ENCODE measurements around the gene DCAF15.
A peak's percentile ranks its signal among the peaks of the same experiment; 100 is the strongest.
"Not testable (repeated sequence)": the region's sequence is repeated elsewhere in the genome, so short reads cannot be mapped to it uniquely, and the experiment has no call there.

Gene DCAF15, protein sequence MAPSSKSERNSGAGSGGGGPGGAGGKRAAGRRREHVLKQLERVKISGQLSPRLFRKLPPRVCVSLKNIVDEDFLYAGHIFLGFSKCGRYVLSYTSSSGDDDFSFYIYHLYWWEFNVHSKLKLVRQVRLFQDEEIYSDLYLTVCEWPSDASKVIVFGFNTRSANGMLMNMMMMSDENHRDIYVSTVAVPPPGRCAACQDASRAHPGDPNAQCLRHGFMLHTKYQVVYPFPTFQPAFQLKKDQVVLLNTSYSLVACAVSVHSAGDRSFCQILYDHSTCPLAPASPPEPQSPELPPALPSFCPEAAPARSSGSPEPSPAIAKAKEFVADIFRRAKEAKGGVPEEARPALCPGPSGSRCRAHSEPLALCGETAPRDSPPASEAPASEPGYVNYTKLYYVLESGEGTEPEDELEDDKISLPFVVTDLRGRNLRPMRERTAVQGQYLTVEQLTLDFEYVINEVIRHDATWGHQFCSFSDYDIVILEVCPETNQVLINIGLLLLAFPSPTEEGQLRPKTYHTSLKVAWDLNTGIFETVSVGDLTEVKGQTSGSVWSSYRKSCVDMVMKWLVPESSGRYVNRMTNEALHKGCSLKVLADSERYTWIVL

DNA sequence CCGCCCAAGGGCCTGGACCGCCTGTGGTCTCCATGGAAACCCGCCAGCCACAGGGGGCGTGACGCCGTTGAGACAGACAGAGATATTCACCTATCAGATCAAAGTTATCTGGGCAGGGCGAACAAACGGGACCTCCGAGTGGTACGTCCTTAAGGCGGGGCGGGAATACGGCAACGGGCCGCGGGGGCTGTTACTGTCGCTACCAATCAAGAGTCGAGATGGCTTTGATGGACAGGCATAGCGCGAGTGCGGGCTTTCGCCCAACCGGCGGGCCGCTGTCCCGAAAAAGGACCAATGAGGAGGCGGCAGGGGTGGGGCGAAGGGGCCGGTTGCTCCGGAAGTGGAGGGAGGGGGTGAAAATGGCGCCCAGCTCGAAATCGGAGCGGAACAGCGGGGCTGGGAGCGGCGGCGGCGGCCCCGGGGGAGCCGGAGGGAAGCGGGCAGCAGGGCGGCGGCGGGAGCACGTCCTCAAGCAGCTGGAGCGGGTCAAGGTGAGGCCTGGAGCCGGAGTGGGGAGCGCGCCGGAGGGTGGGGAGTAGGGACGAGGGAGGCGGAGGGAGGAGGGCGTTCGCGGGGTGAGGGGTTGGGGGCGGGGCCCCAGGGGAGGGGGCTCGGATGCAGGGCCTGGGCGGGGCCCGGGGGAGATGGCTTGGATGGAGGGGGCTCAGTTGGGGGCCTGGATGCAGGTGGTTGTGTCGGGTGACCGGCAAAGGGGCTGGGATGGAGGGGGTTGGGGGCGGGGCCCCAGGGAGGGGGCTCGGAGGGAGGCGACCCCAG, at the start of gene DCAF15:
Gene DCAF15, plus strand, starts transcription at position 356 of the 777 bp plus-strand sequence. Its CDS starts 4 bp downstream, at position 360.
- peak; percentile 94 for FAIRE-seq

DNA sequence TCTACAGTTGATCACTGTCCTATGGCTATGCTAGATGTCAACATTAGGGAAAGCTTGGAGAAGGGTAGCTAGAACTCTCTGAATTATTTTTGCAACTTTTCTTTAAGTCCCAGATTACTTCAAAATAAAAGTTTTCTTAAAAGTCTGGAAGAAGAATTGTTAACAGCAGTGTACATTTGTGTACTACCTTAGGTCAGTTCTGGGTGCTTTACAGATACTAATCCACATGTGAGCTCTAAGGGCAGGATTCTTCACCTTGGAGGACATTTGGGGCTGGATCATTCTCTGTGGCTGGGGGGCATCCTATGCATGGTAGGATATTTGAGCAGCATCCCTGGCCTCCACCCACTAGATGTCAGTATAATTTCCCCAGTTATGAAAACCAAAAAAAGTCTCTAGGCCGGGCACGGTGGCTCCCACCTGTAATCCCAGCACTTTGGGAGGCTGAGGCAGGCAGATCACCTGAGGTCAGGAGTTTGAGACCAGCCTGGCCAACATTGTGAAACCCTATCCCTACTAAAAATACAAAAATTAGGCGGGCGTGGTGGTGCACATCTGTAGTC, 49.2 kb upstream of the DCAF15 start:
- FAIRE-seq, result no peak

DNA sequence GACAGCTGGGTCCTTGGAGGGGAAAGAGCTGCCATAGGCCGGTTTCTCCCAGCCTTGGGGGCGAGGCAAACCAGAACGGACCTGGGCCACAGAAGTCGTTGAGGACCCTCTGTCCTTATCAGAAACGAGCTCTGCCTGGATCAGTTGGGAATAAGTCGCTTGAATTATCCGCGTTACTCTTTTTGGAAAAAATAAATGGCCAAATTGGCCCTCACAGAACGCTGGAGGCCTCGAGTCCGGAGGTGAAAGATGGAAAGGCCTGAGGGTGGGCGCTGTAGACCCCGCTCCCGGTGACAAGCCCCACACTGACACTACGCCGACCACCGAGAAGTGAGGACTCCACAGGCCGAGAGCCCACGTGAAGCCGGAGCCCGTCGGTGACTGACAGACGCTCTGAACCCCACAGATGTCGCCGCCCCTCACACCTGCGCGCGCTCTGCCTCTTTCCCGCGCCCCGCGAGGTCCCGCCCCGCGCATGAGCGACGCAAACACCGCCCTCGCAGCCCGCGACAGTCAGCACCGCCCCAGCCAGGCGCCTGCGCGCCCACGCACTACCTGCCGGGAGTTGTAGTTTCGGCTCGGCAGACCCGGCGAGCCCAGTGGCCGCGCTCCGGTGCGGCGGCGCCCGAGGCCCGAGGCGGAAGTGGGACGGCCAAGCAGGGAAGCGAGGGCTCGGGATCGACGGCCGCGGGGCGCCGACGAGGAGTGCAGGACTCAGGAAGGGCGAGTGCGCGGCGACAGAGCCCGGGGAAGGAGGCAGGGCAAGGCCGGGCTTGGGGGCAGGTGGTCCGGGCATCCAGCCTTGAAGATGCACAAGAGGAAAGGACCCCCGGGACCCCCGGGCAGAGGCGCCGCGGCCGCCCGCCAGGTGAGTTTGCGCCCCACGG, 46.4 kb upstream of the DCAF15 start, which contains the start of the genes BRME1 and CC2D1A:
Gene BRME1, minus strand, starts transcription at position 484 of the 887 bp plus-strand sequence. CDS start 1,225 bp downstream, outside the sequence.
Gene CC2D1A, plus strand, starts transcription at position 568 of the 887 bp plus-strand sequence. Its CDS starts 241 bp downstream, at position 809.
- no peak for FAIRE-seq

DNA sequence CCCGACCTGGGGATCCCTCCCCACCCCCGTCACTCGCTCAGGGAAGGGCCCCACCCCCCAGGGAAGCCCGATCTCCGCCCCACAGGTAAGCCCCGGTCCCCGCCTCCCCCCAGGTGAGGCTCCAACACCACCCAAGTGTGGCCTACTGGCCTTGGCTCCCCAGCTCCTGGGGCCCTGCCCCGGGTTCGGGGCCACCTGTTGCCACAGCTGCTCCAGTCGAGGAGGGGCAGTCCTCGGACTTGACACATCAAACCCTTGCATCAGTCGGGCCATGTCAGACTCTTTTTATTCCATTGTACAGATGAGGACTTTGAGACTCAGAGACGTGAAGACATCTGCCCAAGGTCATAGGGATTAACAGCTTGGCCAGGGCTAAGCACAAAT, 45.8 kb upstream of the DCAF15 start:
- no peak for FAIRE-seq

DNA sequence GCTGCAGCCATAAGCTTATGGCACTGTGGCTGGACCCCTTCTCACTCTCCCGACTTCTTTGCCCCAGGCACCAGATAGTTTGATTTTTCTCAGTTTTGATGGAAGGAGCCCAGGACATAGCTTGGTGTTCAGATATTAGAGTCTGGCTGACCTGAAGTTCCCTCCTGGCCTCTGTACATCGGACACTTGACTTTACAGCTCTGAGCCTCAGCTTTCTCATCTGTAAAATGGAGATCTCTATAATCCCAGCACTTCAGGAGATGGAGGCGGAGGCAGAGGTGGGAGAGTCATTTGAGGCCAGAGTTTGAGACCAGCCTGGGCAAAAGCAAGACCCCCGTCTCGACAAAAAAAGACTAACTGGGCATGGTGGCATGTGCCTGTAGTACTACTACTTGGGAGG, 45.4 kb upstream of the DCAF15 start:
- no peak for FAIRE-seq

DNA sequence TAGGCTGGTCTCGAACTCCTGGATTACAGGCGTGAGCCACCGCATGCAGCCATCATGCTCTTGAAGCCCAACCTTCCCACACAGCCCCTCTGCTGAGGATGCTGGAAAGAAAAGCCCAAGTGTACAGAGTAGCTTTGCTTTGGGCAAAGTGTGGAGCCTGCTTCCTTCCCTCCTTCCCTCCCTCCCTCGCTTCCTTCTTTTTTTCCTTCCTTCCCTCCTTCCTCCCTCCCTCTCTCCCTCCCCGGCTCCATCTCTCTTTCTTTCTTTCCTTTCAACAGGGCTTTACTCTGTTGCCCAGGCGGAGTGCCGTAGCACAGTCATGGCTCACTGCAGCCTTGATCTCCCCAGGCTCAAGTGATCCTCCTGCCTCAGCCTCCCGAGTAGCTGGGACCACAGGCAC, 43.6 kb upstream of the DCAF15 start:
- no peak for FAIRE-seq

DNA sequence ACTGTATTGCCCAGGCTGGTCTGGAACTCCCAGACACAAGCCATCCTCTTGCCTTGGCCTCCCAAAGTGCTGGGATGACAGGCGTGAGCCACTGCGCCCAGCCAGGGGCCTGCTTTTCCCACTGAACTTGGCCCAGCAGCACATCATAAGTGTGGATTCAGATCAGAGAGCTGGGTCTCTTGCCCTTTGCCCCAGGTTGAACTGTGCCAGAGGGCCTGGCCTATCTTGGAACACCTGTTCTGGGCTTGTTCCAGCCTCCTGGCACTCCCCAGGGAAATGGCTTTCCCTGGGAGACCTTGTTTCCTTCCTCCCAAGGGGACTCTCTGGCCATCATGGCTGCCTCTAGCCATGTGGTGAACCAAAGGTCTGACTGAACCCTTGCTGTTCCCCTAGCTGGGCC, 42.9 kb upstream of the DCAF15 start:
- no peak for FAIRE-seq

DNA sequence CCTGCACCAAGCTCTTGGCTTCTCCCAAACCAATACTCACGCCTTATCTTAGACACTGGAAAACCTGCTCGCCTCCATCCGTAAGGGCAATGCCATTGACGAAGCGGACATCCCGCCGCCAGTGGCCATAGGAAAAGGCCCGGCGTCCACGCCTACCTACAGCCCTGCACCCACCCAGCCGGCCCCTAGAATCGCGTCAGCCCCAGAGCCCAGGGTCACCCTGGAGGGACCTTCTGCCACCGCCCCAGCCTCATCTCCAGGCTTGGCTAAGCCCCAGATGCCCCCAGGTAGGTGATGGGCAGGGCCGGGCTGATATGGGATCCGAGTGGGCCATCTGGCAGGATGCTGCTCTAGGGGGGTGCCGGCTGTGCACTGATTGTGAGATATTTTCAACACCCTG, 39.0 kb upstream of the DCAF15 start:
- FAIRE-seq, result no peak

DNA sequence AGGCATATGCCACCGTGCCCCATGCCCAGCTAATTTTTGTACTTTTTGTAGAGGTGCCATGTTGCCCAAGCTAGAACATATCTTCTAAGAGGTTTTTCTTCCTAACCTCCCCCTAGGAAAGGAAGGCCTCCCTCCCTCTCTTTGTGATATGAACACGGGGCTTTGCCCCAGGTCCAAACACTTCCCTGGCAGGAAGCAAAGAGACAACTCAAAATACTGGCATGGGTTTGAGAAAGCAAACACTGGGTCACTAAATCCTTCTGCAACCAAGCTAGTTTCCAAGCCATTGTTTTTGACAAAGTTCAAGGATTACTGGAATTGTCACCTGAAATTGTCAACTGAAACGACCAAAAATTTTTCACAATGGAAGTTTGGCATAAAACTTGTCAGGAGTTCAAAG, 37.5 kb upstream of the DCAF15 start:
- no peak for FAIRE-seq

DNA sequence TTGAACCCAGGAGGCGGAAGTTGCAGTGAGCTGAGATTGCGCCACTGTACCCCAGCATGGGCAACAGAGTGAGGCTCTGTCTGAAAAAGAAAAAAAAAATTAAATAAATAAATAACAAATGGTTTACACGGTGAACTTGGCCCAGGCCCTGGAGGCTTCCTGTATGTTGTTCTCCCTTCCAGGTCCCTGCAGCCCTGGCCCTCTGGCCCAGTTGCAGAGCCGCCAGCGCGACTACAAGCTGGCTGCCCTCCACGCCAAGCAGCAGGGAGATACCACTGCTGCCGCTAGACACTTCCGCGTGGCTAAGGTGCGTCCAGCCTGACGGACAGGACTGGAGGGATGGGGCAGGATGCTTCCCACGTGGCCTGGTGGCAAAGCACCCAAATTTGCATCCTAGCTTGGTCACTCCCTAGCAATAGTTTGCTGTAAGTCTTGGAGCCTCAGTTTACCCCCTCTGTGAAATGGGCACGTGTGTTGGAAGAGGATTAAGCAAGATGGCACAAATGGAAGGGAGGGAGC, 34.4 kb upstream of the DCAF15 start:
- FAIRE-seq, result no peak

DNA sequence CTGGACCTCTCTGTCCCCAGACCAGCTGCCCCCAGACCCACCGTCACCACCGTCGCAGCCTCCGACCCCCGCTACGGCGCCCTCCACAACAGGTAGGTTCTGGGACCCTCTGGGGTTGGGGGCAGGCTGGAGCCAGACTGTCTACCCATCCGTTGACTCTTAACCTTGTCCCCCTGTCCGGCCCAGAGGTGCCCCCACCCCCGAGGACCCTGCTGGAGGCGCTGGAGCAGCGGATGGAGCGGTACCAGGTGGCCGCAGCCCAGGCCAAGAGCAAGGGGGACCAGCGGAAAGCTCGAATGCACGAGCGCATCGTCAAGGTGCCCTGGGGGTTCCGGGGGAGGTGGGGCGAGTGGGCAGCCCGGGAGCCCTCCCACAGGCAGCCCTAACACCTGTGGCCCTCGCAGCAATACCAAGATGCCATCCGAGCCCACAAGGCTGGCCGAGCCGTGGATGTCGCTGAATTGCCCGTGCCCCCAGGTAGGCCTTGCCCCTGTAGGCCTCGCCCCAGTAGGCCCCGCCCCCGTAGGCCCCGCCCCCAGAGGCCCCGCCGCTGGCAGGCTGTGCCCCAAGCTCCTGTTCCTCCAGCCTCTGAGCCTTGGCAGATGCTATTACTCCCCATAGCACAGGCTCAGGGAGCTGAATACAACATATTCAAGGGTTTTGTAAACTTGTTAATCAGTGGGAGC, 33.4 kb upstream of the DCAF15 start:
- FAIRE-seq, result no peak

DNA sequence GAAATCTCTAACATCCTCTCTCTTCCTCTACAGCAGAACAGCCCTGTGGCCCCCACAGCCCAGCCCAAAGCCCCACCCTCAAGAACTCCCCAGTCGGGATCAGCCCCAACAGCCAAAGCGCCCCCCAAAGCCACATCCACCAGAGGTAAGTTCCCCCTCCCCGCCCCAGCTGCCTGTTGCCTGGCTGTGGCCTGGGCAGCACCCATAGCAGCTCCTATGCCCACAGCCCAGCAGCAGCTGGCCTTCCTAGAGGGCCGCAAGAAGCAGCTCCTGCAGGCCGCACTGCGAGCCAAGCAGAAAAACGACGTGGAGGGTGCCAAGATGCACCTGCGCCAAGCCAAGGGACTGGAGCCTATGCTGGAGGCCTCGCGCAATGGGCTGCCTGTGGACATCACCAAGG, 31.8 kb upstream of the DCAF15 start:
- FAIRE-seq, result no peak

DNA sequence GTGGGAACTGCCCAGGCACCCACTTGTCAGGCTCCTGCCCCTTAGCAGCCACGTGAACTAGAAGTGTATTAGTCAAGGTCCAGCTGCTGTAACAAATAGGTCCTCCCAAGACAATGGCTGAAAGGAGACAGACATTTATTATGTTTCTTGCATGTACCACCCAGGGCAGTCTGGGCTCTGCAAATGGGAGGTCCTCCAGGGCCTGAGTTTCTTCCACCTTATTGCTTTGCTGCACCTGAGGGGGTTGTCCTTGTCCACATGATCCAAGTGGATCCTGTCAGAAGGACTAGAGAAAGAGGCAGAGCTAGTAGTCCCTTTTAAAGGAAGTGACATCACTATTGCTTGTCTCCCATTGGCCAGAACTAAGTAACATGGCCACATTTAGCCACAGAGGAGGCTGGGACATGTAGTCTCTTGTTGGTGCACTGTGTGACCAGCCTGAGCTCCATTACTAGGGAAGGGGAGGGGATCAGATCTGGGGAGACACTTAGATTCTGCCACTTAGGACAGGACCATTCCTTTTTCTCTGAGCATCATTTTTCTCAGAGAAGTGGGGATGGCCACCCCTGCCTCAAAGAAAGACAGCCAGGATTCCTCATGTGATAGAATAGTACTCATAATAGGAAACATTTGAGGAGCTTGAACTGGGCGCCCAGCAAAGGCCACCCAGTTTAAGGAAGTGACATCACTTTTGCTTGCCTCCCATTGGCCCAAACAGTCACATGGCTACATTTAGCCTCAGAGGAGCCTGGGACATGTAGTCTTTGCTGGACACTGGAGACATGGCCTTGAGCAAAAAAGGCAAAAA, 31.2 kb upstream of the DCAF15 start:
- FAIRE-seq, result peak; percentile 89

DNA sequence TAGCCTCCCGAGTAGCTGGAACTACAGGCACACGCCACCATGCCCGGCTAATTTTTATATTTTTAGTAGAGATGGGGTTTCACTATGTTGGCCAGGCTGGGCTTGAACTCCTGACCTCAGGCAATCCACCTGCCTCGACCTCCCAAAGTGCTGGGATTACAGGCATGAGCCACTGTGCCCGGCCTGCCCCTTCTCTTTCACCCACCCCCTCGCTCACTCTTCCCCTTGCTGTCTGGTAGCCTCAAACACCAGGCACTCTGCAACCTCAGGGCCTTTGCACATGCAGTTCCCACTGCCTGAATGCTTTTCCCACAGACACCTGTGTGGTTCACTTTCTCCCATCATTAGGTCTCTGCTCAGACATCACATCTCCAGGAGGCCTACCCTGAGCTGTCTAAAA, 30.2 kb upstream of the DCAF15 start:
- not testable (repeated sequence) for FAIRE-seq

DNA sequence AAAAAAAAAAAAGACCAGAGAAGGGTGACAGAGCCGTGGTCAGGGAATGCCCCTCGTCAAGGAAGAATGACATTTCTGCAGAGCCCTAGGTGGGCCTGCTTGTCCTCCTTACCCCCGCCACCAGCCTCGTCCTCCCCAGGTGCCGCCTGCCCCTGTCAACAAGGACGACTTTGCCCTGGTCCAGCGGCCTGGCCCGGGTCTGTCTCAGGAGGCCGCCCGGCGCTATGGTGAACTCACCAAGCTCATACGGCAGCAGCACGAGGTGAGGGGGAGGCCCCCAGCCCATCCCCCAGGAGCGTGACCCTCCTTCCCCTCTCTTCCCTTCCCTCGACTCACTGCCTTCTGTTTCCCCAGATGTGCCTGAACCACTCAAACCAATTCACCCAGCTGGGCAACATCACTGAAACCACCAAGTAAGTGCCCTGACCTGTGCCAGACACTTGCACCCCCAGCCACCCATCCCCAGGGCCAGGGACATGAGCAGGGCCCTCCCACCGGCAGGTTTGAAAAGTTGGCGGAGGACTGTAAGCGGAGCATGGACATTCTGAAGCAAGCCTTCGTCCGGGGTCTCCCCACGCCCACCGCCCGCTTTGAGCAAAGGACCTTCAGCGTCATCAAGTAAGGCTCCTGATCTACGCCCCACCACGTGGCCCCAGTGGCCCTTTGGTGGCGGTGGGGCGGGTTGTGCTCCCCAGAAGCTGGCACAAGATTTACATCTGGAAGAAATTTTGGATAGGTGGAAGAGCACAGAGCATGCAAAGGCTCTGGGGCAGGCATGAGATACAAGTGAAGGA, 28.9 kb upstream of the DCAF15 start:
- FAIRE-seq, result no peak

DNA sequence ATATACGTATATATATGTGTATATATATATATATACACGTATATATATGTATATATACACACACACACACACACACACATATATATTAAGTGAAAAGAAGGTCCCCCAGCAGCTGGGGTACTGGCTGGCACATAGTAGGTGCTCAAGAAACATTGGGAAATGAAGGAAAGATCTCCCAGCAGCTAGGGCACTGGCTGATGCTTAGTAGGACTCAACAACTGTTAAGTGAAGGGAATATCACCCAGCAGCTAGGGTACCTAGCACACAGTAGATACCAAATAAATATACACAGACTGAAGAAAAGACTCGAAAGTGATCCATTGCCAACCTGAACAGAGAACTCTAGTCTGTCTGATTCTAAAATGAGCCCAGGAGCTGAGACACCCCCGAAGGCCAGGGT, 26.3 kb upstream of the DCAF15 start:
- no peak for FAIRE-seq

DNA sequence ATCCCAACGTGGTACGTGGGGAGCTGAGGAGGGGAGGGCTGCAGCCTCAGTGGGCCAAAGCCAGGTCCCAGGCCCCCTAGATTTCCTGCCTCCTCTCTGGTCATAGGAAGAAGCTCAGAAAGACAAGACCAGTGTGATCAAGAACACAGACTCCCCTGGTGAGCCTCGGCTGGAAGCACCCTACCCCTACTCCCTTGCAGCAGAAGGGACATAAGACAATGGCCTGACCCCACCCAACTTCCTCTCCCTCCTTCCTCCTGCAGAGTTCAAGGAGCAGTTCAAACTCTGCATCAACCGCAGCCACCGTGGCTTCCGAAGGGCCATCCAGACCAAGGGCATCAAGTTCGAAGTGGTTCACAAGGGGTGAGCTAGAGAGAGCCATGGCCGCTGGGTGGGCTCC, 25.6 kb upstream of the DCAF15 start:
- FAIRE-seq, result no peak

DNA sequence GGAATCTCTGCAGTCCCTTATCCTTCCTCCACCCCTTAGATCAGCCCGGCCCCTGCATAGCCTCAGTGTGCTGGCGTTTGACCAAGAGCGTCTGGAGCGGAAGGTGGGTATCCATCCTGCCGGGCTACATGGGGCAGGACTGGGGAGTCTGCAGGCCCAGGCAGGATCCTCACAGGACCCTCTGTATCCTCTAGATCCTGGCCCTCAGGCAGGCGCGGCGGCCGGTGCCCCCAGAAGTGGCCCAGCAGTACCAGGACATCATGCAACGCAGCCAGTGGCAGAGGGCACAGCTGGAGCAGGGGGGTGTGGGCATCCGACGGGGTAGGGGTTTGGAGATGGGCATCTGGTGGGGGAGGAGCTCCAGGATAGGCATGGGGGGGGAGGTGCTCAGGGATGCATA, 23.0 kb upstream of the DCAF15 start:
- FAIRE-seq, result no peak

DNA sequence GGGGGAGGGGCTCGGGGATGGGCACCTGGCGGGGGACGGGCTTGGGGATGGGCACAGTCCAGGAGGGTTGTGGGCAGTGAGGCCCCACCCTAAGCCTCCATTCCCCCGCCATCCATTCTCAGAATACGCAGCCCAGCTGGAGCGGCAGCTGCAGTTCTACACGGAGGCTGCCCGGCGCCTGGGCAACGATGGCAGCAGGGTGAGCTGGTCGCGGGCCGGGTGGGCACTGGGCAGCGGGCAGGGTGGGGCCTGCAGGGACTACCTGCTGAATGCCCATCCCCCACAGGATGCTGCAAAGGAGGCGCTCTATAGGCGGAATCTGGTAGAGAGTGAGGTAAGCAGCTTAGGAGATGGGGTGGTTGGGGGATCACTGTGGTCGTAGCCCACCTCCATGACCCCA, 22.4 kb upstream of the DCAF15 start:
- no peak for FAIRE-seq

DNA sequence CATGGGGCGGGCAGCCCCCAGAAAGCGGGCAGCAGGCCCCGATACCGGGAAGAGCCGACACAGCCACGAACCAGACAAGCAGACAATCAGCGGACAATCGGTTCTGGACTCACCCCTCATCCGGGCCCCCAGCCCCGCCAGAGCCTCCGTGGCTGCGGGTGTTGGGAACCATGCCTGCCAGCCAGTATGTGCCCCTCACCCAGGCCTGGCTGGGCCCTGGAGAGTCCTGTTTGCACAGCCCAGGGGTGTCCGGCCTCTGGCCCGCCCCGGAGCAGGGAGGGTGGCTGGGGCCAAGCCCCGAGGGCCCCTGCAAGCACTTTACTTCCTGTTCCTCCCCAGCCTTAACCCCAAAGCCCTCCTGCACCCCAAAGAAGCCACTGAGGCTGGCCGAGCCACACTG, 21.9 kb upstream of the DCAF15 start:
- FAIRE-seq, result no peak
